C4-2B (cell line): ENCODE measurements around the gene PCDHGA5.
"Not testable (repeated sequence)": the region's sequence is repeated elsewhere in the genome, so short reads cannot be mapped to it uniquely, and the experiment has no call there.

Source experiments
- H3K27ac ChIP-seq: fragments of 450-650 bp; 2 replicates; pipeline ENCODE4 v1.5.1; 2017
- CTCF ChIP-seq: fragments of 450-650 bp; conservative IDR thresholded peaks from 2 replicates; pipeline ENCODE4 v1.5.1; 2017; ENCODE audit warnings: mild to moderate bottlenecking
- ZFX ChIP-seq: fragments of 450-650 bp; IDR thresholded peaks from 2 replicates; pipeline ENCODE4 v1.6.1; 2017

The PCDHGA5 gene

DNA sequence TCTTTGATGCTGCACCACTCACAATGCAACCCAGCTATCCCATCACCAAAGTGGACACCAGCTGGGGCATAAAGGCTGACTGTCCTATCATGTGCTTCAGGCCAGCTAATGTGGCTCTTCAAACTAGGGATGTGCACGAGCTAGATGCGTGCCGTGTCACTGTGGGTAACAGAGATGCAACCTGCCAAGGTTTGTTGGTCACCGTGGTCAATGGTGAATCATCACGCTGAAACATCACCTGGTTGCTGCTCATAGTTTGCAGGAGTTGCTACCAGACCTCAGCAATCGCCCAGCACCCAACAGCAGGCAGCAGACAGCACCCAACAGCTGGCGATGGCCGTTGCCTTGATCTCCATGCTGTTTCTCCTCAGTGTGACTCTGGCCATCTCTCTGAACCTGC, 35.7 kb upstream of the PCDHGA5 start:
- H3K27ac ChIP-seq: no peak overlapping the region
- TF ChIP-seq ZFX (no peak), CTCF (no peak)

DNA sequence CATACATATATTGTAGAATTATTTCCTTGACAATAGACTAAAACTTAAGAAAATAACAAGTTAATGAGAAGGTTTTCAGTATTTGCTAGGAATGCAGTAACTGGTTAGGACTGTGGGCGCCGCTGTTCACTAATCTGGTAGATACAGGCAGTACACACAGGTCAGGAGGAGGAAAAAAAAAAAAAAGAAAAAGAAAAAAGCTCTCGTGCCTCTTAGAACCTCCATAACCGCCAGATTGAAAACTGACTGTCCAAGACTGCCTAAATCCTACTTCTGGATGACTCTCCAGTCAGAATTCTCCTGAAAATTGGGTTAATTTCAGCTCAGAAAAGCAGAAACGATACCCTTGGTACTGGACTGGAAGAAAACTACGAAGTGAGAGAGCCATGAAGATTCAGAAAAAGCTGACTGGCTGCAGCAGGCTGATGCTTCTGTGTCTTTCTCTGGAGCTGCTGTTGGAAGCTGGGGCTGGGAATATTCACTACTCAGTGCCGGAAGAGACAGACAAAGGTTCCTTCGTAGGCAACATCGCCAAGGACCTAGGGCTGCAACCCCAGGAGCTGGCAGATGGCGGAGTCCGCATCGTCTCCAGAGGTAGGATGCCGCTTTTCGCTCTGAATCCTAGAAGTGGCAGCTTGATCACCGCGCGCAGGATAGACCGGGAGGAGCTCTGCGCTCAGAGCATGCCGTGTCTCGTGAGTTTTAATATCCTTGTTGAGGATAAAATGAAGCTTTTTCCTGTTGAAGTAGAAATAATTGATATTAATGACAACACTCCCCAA, 33.5 kb upstream of the PCDHGA5 start, which contains the start of gene PCDHGA1:
Gene PCDHGA1 (plus strand): TSS at position 216 of the 782 bp plus-strand sequence.
- TF ChIP-seq ZFX (no peak), CTCF (peak; percentile 66)
- H3K27ac ChIP-seq: no peak within 1 kb of the TSS

DNA sequence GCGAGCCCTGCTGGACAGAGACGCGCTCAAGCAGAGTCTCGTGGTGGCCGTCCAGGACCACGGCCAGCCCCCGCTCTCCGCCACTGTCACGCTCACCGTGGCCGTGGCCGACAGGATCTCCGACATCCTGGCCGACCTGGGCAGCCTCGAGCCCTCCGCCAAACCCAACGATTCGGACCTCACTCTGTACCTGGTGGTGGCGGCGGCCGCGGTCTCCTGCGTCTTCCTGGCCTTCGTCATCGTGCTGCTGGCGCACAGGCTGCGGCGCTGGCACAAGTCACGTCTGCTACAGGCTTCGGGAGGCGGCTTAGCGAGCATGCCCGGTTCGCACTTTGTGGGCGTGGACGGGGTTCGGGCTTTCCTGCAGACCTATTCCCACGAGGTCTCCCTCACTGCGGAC, 31.4 kb upstream of the PCDHGA5 start:
- not testable (repeated sequence) for H3K27ac ChIP-seq

- TF ChIP-seq CTCF (peak; percentile 63), ZFX (no peak)
- H3K27ac ChIP-seq: no peak within 1 kb of the TSS
Measured at GRCh38 chr5:141338538-141339306, 25.2 kb upstream of the PCDHGA5 start, which contains the start of gene PCDHGA2. Gene PCDHGA2 (plus strand): TSS chr5:141338760.

- not testable (repeated sequence) for H3K27ac ChIP-seq
Measured at GRCh38 chr5:141340781-141341354, 23.1 kb upstream of the PCDHGA5 start.

- TF ChIP-seq ZFX: no peak
- no peak for TF ChIP-seq CTCF
- H3K27ac ChIP-seq: no peak overlapping the region
Measured at GRCh38 chr5:141342773-141343172, 21.2 kb upstream of the PCDHGA5 start.

DNA sequence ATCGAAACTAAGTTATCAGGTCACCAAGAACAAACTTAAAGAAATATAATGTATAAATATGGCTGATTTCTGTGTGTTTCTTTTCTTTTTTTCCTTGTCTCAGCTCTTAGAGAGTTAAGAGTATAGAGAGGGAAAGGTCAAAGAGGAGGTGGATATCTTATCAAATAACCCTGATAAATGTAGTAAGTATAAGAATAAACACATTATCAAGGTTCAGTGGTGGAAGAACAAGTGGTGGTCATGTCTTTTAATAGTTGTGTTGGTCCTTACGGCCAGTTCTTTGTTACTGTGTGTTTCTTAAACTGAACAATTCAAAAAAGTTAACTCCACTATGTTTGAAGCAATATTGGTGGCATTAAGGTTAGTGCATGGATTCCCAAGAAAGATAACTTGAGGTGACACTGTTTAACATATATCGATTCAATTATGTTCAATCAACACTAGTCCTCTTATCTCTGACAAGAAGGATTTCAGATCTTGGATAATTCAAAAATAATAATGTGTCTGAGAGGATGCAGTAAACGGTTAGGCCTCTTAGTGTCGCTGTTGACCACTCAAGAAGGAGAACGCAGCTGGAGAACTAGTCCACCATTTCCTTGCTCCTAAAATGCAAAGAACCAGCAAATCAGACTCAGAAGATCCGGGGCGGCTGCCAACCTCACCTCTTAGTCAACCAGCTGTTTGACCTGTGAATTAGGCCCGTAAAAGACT, 20.6 kb upstream of the PCDHGA5 start, which contains the start of gene PCDHGA3:
Gene PCDHGA3 (plus strand): TSS at position 588 of the 711 bp plus-strand sequence. CDS start 205 bp downstream, outside the sequence.
- no peak for TF ChIP-seq ZFX
- TF ChIP-seq CTCF: peak; percentile 66
- no peak within 1 kb of the TSS for H3K27ac ChIP-seq
